GM21515 (cell line): Measurements from ENCODE around the gene C20orf202.

Experiments used
- ATAC-seq: cut with Tn5 transposase; IDR thresholded peaks from one replicate; pipeline ENCODE4 v1.9.1; 2021; ENCODE audit not compliant: unreplicated experiment

Gene C20orf202

GRCh38 chr20:1184260-1184637 is 19.0 kb upstream of the C20orf202 start:
- no peak for ATAC-seq

- ATAC-seq: no peak
Measured at GRCh38 chr20:1184638-1185315, 18.5 kb upstream of the C20orf202 start, which contains the start of gene TMEM74B. TMEM74B (minus strand) TSS chr20:1184981; CDS start chr20:1183801, 1,180 bp downstream.

GRCh38 chr20:1185316-1185741 is 17.9 kb upstream of the C20orf202 start:
- ATAC-seq: no peak

- no peak for ATAC-seq
Measured at GRCh38 chr20:1185790-1186334, 17.4 kb upstream of the C20orf202 start.

GRCh38 chr20:1186367-1186991 is 16.8 kb upstream of the C20orf202 start:
- no peak for ATAC-seq

GRCh38 chr20:1187605-1188171 is 15.6 kb upstream of the C20orf202 start:
- ATAC-seq: no peak

GRCh38 chr20:1188347-1188746 is 14.9 kb upstream of the C20orf202 start:
- no peak for ATAC-seq

GRCh38 chr20:1189827-1190226 is 13.4 kb upstream of the C20orf202 start:
- ATAC-seq: no peak

GRCh38 chr20:1190847-1191246 is 12.4 kb upstream of the C20orf202 start:
- ATAC-seq: no peak

GRCh38 chr20:1191299-1191698 is 12.0 kb upstream of the C20orf202 start:
- no peak for ATAC-seq

- ATAC-seq: no peak
Measured at GRCh38 chr20:1195226-1195625, 8.0 kb upstream of the C20orf202 start.

- ATAC-seq: no peak
Measured at GRCh38 chr20:1196634-1197033, 6.6 kb upstream of the C20orf202 start.

GRCh38 chr20:1197801-1198200 is 5.5 kb upstream of the C20orf202 start:
- no peak for ATAC-seq

GRCh38 chr20:1198751-1199150 is 4.5 kb upstream of the C20orf202 start:
- no peak for ATAC-seq

- no peak for ATAC-seq
Measured at GRCh38 chr20:1199212-1199873, 3.9 kb upstream of the C20orf202 start.

- ATAC-seq: no peak
Measured at GRCh38 chr20:1199964-1200363, 3.3 kb upstream of the C20orf202 start.

- ATAC-seq: no peak
Measured at GRCh38 chr20:1203630-1204029, 376 bp downstream of the C20orf202 start.

- no peak for ATAC-seq
Measured at GRCh38 chr20:1204113-1204512, 859 bp downstream of the C20orf202 start.

- no peak for ATAC-seq
Measured at GRCh38 chr20:1204576-1204975, 1.3 kb downstream of the C20orf202 start.

- ATAC-seq: no peak
Measured at GRCh38 chr20:1205802-1206201, 2.5 kb downstream of the C20orf202 start.

GRCh38 chr20:1206366-1207148 is 3.3 kb downstream of the C20orf202 start:
- ATAC-seq: no peak
